GM06990 (cell line): Measurements from ENCODE around the gene PDK2.

Experiments
- DNase-seq: peaks from one replicate; pipeline ENCODE4 v3.0.0-alpha.2; 2011; ENCODE audit not compliant: insufficient read length; ENCODE audit errors: extremely low read depth
- H3K27me3 ChIP-seq: replicated peaks from 2 replicates; pipeline ENCODE4 v1.6.0; 2011; ENCODE audit warnings: low read length; ENCODE audit not compliant: control insufficient read depth, insufficient read depth
- H3K36me3 ChIP-seq: 2 replicates; pipeline ENCODE4 v1.5.1; 2011; ENCODE audit warnings: low read length; ENCODE audit not compliant: control insufficient read depth, insufficient read depth
- H3K4me3 ChIP-seq: replicated peaks from 2 replicates; pipeline ENCODE4 v1.5.1; 2011; ENCODE audit warnings: low read depth, mild to moderate bottlenecking, control low read depth, low read length
- CTCF ChIP-seq: IDR thresholded peaks from 2 replicates; pipeline ENCODE4 v1.5.1; 2011; ENCODE audit warnings: low read length, control low read depth, mild to moderate bottlenecking, inconsistent platforms; ENCODE audit not compliant: insufficient read depth, poor library complexity, severe bottlenecking

The PDK2 gene

GRCh38 chr17:50094753-50095619, at the start of gene PDK2:
Gene PDK2, plus strand, starts transcription at chr17:50095351. Its CDS starts 85 bp downstream, at chr17:50095436.
- Histone ChIP-seq H3K36me3 (no peaks in the 10 kb centered on the region; the same call in none of the 2 replicates), H3K27me3 (no peaks in the 10 kb centered on the region), H3K4me3 (peak within 1 kb of the TSS; percentile 84)
- DNase-seq = peak; percentile 95
- TF ChIP-seq CTCF = no peak

- no peak for DNase-seq
- no peak for TF ChIP-seq CTCF
- no peaks in the 10 kb centered on the region for H3K36me3 ChIP-seq
- no peaks in the 10 kb centered on the region for H3K27me3 ChIP-seq
- no peak overlapping the region for H3K4me3 ChIP-seq
Measured at GRCh38 chr17:50046179-50046578, 49.0 kb upstream of the PDK2 start.

GRCh38 chr17:50046667-50047066, 48.5 kb upstream of the PDK2 start:
- TF ChIP-seq CTCF = no peak
- no peak for DNase-seq
- Histone ChIP-seq H3K4me3 (no peak overlapping the region), H3K27me3 (no peaks in the 10 kb centered on the region), H3K36me3 (no peaks in the 10 kb centered on the region)

- H3K27me3 ChIP-seq = no peaks in the 10 kb centered on the region
- no peaks in the 10 kb centered on the region for H3K36me3 ChIP-seq
- H3K4me3 ChIP-seq = no peak overlapping the region
- DNase-seq = no peak
- TF ChIP-seq CTCF = no peak
Measured at GRCh38 chr17:50047083-50047482, 48.1 kb upstream of the PDK2 start.

GRCh38 chr17:50047488-50048126, 47.5 kb upstream of the PDK2 start:
- no peak for DNase-seq
- no peak overlapping the region for H3K4me3 ChIP-seq
- no peaks in the 10 kb centered on the region for H3K27me3 ChIP-seq
- no peaks in the 10 kb centered on the region for H3K36me3 ChIP-seq
- TF ChIP-seq CTCF = no peak
